NCI-H446 treated with DMSO at 0.1 percent for 48 hours (cell line): ENCODE data around the gene ANKFY1.

Experiments used
- DNase-seq: peaks from one replicate; lab custom pipeline; 2025; lab: John Stamatoyannopoulos, UW

Gene ANKFY1

GRCh38 chr17:4118015-4118743 lies 145.6 kb downstream of the ANKFY1 start:
- DNase-seq = no peak

- no peak for DNase-seq
These were observed 147.3 kb downstream of the ANKFY1 start for GRCh38 chr17:4116516-4116915.
